ENCODE results near the gene MYADML2.

GRCh38 chr17:81960130-81960958 is 13.3 kb upstream of the MYADML2 start:
- TF ChIP-seq CTCF (IDR thresholded peaks at IDR 0.05 in 2 of 3, conservative IDR thresholded peaks at IDR 0.05 in 1 of 3; ENCODE audit: control insufficient read depth in 2 of 3, extremely low read depth in 1 of 3, insufficient read depth in 1 of 3, low read depth in 3 of 3, low read length in 3 of 3) (no peak), FOXM1 (IDR thresholded peaks at IDR 0.05; ENCODE audit: low read depth, low read length) (no peak), EZH2 (IDR thresholded peaks at IDR 0.05; ENCODE audit: borderline replicate concordance, control insufficient read depth, low read depth, low read length) (no peak), GATAD2B (conservative IDR thresholded peaks at IDR 0.05; ENCODE audit: low read depth) (no peak)
- TF ChIP-seq, protein P1, sequence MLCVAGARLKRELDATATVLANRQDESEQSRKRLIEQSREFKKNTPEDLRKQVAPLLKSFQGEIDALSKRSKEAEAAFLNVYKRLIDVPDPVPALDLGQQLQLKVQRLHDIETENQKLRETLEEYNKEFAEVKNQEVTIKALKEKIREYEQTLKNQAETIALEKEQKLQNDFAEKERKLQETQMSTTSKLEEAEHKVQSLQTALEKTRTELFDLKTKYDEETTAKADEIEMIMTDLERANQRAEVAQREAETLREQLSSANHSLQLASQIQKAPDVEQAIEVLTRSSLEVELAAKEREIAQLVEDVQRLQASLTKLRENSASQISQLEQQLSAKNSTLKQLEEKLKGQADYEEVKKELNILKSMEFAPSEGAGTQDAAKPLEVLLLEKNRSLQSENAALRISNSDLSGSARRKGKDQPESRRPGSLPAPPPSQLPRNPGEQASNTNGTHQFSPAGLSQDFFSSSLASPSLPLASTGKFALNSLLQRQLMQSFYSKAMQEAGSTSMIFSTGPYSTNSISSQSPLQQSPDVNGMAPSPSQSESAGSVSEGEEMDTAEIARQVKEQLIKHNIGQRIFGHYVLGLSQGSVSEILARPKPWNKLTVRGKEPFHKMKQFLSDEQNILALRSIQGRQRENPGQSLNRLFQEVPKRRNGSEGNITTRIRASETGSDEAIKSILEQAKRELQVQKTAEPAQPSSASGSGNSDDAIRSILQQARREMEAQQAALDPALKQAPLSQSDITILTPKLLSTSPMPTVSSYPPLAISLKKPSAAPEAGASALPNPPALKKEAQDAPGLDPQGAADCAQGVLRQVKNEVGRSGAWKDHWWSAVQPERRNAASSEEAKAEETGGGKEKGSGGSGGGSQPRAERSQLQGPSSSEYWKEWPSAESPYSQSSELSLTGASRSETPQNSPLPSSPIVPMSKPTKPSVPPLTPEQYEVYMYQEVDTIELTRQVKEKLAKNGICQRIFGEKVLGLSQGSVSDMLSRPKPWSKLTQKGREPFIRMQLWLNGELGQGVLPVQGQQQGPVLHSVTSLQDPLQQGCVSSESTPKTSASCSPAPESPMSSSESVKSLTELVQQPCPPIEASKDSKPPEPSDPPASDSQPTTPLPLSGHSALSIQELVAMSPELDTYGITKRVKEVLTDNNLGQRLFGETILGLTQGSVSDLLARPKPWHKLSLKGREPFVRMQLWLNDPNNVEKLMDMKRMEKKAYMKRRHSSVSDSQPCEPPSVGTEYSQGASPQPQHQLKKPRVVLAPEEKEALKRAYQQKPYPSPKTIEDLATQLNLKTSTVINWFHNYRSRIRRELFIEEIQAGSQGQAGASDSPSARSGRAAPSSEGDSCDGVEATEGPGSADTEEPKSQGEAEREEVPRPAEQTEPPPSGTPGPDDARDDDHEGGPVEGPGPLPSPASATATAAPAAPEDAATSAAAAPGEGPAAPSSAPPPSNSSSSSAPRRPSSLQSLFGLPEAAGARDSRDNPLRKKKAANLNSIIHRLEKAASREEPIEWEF (IDR thresholded peaks at IDR 0.05; ENCODE audit: insufficient replicate concordance, low read depth, low read length), result no peak

All from GM12878 (cell line).